ENCODE results near the gene PNPT1.
A peak's percentile ranks its signal among the peaks of the same experiment; 100 is the strongest.
"Not testable (repeated sequence)": the region's sequence is repeated elsewhere in the genome, so short reads cannot be mapped to it uniquely, and the experiment has no call there.

PNPT1 gene

DNA sequence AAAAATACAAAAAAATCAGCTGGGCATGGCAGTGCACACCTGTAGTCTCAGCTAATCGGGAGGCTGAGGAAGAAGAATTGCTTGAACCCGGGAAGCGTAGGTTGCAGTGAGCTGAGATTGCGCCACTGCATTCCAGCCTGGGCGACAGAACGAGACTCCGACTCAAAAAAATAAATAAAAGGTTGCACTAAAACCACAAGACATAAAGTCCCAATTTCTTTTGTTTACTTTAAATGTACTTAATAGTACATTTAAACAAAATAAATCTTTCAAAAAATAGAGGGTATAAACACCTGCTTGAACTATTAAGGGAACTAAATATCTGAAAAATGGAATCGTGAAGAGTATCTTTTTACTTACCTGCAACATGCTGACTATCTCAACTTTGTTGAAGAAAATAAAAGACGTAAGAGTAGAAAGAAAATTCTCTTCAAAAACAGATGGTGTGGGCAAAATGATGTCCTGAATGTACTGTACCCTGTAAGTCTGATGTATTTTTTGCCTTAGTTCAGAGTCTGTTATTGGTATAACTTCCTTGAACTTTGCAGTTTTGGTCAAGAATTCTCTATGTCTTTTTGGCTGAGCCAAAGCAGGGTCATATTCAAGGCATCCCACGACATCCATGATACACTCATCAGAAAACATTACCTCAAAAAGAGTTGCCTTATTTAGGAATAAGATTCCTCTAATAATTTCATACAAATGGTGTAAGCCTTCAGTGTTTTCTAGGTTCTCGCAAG lies 95.4 kb downstream of the PNPT1 start:
- DNase-seq (ENCODE audit: low read depth) = no peak
- TF ChIP-seq, protein P1, sequence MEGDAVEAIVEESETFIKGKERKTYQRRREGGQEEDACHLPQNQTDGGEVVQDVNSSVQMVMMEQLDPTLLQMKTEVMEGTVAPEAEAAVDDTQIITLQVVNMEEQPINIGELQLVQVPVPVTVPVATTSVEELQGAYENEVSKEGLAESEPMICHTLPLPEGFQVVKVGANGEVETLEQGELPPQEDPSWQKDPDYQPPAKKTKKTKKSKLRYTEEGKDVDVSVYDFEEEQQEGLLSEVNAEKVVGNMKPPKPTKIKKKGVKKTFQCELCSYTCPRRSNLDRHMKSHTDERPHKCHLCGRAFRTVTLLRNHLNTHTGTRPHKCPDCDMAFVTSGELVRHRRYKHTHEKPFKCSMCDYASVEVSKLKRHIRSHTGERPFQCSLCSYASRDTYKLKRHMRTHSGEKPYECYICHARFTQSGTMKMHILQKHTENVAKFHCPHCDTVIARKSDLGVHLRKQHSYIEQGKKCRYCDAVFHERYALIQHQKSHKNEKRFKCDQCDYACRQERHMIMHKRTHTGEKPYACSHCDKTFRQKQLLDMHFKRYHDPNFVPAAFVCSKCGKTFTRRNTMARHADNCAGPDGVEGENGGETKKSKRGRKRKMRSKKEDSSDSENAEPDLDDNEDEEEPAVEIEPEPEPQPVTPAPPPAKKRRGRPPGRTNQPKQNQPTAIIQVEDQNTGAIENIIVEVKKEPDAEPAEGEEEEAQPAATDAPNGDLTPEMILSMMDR (IDR thresholded peaks at IDR 0.05; ENCODE audit: low read depth, low read length, missing control alignments) = no peak
- no peak overlapping the region for H3K4me3 ChIP-seq (ENCODE audit: low read depth, low read length)

DNA sequence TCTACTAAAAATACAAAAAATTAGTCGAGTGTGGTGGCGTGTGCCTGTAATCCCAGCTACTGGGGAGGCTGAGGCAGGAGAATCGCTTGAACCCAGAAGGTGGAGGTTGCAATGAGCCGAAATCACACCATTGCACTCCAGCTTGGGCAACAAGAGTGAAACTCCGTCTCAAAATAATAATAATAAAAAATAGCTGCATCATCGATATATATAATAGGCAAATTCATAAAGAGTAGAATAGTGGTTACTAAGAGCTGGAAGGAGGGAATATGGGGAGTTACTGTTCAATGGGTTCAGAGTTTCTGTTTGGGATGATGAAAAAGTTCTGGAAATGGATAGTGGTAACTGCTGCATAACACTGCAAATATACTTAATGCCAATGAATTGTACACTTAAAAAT lies 96.8 kb downstream of the PNPT1 start:
- H3K4me3 ChIP-seq (ENCODE audit: low read depth, low read length); DNase-seq (ENCODE audit: low read depth): not testable (repeated sequence)

DNA sequence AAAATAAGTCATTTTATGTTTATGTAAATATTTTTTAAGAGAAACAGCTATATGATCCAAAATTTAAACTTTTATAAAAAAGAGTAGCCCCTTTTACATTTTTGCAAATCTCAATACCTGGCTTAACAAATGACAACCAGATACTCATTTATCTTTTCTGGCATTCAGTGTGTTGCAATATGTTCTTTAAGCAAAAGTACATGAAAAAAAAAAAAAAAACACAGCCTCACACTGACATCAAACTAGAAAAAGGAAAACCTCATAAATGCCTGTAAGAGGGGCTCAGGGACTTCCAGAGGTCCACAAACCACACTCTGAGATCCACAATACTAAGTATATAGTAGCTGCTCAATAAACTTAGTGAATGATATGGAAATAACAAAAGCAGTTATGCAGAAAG lies 98.1 kb downstream of the PNPT1 start:
- H3K4me3 ChIP-seq (ENCODE audit: low read depth, low read length) = no peak overlapping the region
- TF ChIP-seq, protein P1 (IDR thresholded peaks at IDR 0.05; ENCODE audit: low read depth, low read length, missing control alignments) = no peak
- no peak for DNase-seq (ENCODE audit: low read depth)

DNA sequence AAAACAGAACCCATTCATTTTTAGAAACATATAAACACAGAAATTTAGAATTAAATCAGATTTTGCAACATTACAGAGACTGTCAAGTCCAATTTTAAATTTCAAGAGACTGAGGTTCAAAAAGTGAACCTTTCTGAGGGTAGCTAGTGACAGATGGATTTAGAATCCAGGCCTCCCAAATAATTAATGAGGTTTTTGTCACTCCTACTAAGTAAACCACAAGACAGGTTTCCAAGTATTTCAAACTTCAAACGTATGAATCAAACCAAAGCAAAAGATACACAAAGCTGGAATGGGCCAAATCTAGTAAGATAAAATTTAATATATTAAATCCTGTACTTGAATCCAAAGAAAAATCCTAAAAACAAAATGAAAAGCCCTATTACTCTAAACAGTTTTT lies 101.5 kb downstream of the PNPT1 start:
- TF ChIP-seq, protein P1 (IDR thresholded peaks at IDR 0.05; ENCODE audit: low read depth, low read length, missing control alignments) = no peak
- no peak for DNase-seq (ENCODE audit: low read depth)
- H3K4me3 ChIP-seq (ENCODE audit: low read depth, low read length) = no peak overlapping the region

DNA sequence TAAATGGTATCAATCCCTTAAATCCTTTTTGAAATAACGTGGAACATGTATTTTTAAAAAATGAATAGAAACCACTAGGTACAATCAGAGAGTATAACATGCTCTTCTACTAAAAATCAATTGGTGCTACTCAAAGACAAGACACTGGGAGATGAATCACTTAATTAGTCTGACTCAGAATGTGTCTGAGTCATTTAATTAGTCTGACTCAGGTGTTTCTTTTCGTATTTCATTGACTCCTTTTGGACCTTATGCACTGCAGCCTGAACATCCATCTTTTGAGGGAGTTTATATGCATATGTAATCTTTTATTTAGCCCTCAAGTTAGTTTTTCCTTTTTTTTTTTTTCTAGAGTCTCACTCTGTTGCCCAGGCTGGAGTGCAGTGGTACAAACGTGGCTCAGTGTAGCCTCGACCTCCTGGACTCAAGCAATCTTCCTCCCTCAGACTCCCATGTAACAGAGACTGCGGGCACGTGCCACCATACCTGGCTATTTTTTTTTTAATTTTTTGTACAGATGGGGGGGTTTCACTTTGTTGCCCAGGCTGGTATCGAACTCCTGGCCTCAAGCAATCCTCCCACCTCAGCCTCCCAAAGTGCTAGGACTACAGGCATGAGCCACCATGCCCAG lies 102.7 kb downstream of the PNPT1 start:
- TF ChIP-seq, protein P1 (IDR thresholded peaks at IDR 0.05; ENCODE audit: low read depth, low read length, missing control alignments) = no peak
- no peak overlapping the region for H3K4me3 ChIP-seq (ENCODE audit: low read depth, low read length)
- peak; percentile 12 for DNase-seq (ENCODE audit: low read depth)

DNA sequence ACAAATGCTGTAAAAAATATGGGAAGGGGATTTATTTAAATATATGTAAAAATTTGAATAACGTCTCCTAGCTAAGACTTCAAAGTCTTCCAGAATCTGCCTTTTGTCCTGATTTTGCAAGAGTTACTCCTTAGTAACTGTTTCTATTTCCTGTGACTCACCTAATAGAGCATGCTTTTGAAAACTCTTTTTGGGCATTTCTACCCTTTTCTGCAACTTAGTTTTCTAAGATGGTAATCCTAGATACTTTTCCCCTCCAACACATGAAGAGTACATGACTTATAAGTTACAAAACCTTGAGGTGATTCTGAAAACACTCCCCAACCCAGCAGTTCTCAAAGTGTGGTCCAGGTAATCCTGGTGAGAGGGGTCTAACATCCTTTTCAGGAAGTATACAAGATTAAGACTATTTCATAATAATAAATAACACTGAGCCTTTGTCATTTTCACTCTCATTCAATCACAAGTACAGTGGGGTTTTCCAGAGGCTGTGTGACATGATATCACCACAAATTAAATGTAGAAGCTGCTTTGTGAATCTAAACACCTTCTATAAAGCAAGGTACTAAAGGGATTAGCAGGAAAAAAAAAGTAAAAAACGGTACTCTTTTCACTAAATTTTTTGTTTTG lies 108.1 kb downstream of the PNPT1 start:
- TF ChIP-seq, protein P1 (IDR thresholded peaks at IDR 0.05; ENCODE audit: low read depth, low read length, missing control alignments) = no peak
- DNase-seq (ENCODE audit: low read depth) = no peak
- H3K4me3 ChIP-seq (ENCODE audit: low read depth, low read length) = no peak overlapping the region
